Prostate gland (tissue), 2 donors: ENCODE results near the gene HOXA4. TPM values are rescaled to one million over a fixed set of nuclear protein-coding genes. Genes with fewer than 3 reads are reported as not detected.

ENCODE experiments used
- DNase-seq: peaks from one replicate; pipeline ENCODE4 v3.0.0-alpha.2; 2019; ENCODE audit warnings: low spot score
- H3K27ac ChIP-seq, 2 donors: fragments of 200-600 bp; sonication (generic); 2 replicates each; pipeline ENCODE4 v1.5.1; 2017 to 2019
- H3K27me3 ChIP-seq: fragments of 200-600 bp; sonication (generic); replicated peaks from 2 replicates; pipeline ENCODE4 v1.5.1; 2019; ENCODE audit not compliant: insufficient read depth
- H3K36me3 ChIP-seq, 2 donors: fragments of 200-600 bp; sonication (generic); 1 replicate in 1 of 2; 2 replicates in 1 of 2; pipeline versions ENCODE4 v1.5.1 to v1.8.1; 2017 to 2019
- H3K4me1 ChIP-seq: fragments of 200-600 bp; sonication (generic); replicated peaks from 2 replicates; pipeline ENCODE4 v1.5.1; 2019
- H3K4me3 ChIP-seq, 2 donors: fragments of 200-600 bp; sonication (generic); 2 replicates each; pipeline ENCODE4 v1.5.1; 2017 to 2019
- H3K9me3 ChIP-seq: fragments of 200-600 bp; sonication (generic); 2 replicates; pipeline ENCODE4 v1.5.1; 2017
- POLR2A ChIP-seq: fragments of 450-650 bp; IDR thresholded peaks from one replicate; pipeline ENCODE4 v1.6.1; 2016; ENCODE audit warnings: antibody characterized with exemption, mild to moderate bottlenecking
- POLR2AphosphoS5 ChIP-seq: sonication (generic); formaldehyde crosslinking; IDR thresholded peaks from one replicate; pipeline ENCODE4 v1.6.1; 2017; ENCODE audit warnings: antibody characterized with exemption
- WGBS: methylation state at CpG from one replicate; pipeline ENCODE4 v1.1.5; 2018; 5-methylcytosine and 5-hydroxymethylcytosine counted together
- intact Hi-C: fragments of 100-400 bp; cut with DNase I; formaldehyde crosslinking; loops from one replicate; pipeline ENCODE4 v1.14.2; 2022
- total RNA-seq, 2 donors: library from RNA; depleted of rRNA; stranded (reverse); fragments of >200 nt; gene quantifications; one replicate each; pipeline ENCODE4 v1.1.0, GENCODE V29; 2016
- TF ChIP-seq, protein P1 (sequence below), 4 experiments: fragments of 200-600 bp in 2 of 4; fragments of 450-650 bp in 2 of 4; sonication (generic) in 2 of 4; IDR thresholded peaks; 1 replicate in 3 of 4; 2 replicates in 1 of 4; pipeline ENCODE4 v1.5.1; 2016 to 2019; ENCODE audit warnings: antibody characterized with exemption in 4 of 4, mild to moderate bottlenecking in 2 of 4, moderate library complexity in 2 of 4

Gene HOXA4
- total RNA-seq, 2 donors from 2014 or later, result 1.4 to 1.8 TPM

DNA sequence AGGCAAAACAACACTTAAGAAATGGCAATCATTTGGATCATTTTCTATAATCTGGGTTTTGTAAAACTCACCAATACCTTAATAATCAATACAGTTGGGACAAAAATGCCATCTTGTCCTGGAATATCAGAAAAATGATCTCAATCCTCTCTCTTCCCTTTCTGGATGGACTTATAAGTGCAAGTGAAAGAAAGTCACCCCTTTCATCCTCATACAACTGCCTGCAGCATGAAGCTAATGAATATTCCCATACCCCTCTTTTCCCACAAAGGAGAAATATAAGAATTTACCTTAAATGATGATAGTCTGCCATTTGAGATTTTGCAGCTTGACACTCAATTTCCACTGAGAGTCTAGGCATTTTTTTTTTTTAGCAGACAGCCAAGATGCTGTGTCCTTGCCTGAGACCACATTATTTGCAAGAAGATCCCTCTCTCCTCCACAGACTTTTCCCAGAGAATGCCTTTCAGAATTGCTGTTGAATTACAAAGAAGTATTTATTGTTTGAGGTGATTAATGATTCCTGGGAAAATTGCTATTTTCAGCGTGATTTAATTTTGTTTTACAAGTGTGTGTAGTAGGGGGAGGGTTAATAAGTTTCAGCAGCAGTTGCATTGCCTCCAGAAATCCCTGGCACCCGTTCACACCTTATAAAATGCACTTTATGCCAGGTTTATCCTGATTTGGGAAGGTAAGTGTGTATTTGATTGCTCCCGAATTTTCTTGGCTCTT lies 3.8 kb downstream of the HOXA4 start:
- TF ChIP-seq POLR2AphosphoS5, result no peak
- no peak for TF ChIP-seq POLR2A
- TF ChIP-seq, protein P1, sequence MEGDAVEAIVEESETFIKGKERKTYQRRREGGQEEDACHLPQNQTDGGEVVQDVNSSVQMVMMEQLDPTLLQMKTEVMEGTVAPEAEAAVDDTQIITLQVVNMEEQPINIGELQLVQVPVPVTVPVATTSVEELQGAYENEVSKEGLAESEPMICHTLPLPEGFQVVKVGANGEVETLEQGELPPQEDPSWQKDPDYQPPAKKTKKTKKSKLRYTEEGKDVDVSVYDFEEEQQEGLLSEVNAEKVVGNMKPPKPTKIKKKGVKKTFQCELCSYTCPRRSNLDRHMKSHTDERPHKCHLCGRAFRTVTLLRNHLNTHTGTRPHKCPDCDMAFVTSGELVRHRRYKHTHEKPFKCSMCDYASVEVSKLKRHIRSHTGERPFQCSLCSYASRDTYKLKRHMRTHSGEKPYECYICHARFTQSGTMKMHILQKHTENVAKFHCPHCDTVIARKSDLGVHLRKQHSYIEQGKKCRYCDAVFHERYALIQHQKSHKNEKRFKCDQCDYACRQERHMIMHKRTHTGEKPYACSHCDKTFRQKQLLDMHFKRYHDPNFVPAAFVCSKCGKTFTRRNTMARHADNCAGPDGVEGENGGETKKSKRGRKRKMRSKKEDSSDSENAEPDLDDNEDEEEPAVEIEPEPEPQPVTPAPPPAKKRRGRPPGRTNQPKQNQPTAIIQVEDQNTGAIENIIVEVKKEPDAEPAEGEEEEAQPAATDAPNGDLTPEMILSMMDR (IDR thresholded peaks at IDR 0.05), result no peak
- Histone ChIP-seq H3K27ac (no peak overlapping the region), H3K27me3 (no peaks in the 10 kb centered on the region), H3K9me3 (no peaks in the 10 kb centered on the region), H3K4me1 (peaks cover 6% of the 10 kb centered on the region), H3K36me3 (no peaks in the 10 kb centered on the region), H3K4me3 (no peak overlapping the region)
- intact Hi-C loops, result no loop called here
- DNase-seq, result no peak
- WGBS, result 27% methylated on average over 3 of the region's 3 CpGs

- WGBS, result 65% methylated on average over 5 of the region's 5 CpGs
- Histone ChIP-seq H3K4me1 (peaks cover 3% of the 10 kb centered on the region), H3K4me3 (no peak overlapping the region), H3K27me3 (no peaks in the 10 kb centered on the region), H3K36me3 (no peaks in the 10 kb centered on the region), H3K27ac (no peak overlapping the region), H3K9me3 (no peaks in the 10 kb centered on the region)
- TF ChIP-seq POLR2AphosphoS5, result no peak
- TF ChIP-seq, protein P1 (IDR thresholded peaks at IDR 0.05), result no peak
- TF ChIP-seq POLR2A, result no peak
- DNase-seq, result no peak
- intact Hi-C loops, result no loop called here
Observed at GRCh38 chr7:27125986-27126394, 4.6 kb downstream of the HOXA4 start.

DNA sequence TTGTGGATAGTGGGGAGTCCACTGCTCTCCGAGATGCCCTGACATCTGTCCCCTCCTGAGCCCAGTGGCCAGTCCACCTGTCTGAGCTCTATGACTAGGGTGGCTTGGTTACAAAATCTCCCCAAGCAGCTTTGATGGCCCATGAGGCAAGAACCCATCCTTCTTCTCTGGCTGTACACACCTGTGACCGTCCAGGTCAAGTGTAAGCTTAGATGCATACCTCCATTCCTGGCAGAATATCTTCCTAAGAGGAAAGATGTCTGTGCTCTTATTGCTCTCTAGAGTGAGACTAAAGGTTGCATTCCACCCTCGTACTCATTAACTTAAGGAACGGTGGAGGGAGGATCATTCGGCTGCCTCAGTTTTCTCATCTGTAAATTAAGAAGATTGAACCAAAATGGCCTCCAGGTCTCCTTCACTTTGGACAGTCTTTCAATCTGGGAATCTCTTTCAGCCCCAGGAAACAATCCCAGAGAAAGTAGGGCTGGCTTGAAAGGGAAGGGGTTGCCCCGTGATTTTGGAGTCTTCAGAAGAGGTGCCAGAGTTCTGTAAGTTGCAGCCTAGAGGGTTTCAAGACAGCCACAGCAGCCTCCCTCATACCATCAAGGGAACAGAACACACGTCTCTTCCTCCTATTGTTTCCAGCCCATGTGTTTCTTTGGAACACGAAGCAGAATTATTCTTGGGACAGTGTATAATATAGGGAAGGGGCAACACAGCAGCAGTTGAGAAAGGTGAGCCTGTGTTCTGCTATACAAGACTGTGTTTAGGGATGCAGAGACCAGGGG lies 5.5 kb downstream of the HOXA4 start:
- H3K27ac ChIP-seq, result no peak overlapping the region
- DNase-seq, result no peak
- no peaks in the 10 kb centered on the region for H3K27me3 ChIP-seq
- intact Hi-C loops, result no loop called here
- peaks cover 3% of the 10 kb centered on the region for H3K4me1 ChIP-seq
- TF ChIP-seq, protein P1 (IDR thresholded peaks at IDR 0.05), result no peak
- TF ChIP-seq POLR2AphosphoS5 (no peak), POLR2A (no peak)
- no peak overlapping the region for H3K4me3 ChIP-seq
- 86% methylated on average over 8 of the region's 8 CpGs for WGBS
- no peaks in the 10 kb centered on the region for H3K36me3 ChIP-seq
- H3K9me3 ChIP-seq, result no peaks in the 10 kb centered on the region

DNA sequence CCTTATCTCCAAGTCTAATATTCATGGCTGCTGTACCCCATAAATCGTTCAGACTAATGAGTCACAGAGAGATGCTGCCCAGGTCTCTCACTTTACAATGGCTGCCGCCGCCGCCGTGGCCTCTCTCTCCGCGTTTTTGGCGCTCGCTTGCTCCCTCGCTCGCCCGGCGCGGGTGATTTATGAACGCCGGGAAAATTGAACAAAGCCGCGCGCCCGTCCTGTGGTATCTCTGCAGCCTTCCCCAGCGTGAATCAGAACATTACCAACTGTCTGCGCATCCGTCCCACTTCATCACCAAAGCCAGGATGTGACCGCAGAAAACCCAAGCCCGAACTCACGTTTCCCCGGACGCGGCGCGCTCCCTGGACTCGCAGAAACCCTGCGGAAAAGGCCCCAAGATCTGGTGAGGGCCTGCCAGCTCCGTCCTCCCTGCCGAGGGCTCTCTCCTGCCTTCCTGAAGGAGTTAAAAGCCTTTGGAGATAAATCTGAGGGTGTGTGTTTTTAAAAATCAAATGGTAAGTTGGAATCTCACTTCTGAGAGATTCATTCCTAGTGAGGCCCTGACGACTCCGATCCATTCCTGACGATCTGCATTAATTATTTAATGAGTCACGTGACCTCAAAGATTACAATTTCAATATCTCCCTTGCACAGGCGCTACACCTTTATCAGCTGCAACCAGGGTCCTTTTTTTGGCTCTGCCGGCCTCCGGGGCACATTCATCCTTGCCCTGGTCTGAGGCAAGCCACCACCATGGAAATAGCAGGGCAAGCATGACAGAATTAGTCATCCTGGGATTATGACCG lies 6.3 kb downstream of the HOXA4 start:
- Histone ChIP-seq H3K36me3 (no peaks in the 10 kb centered on the region), H3K27ac (no peak overlapping the region), H3K4me3 (no peak overlapping the region), H3K27me3 (no peaks in the 10 kb centered on the region), H3K4me1 (no peaks in the 10 kb centered on the region), H3K9me3 (no peaks in the 10 kb centered on the region)
- DNase-seq, result no peak
- no peak for TF ChIP-seq POLR2A
- TF ChIP-seq, protein P1 (IDR thresholded peaks at IDR 0.05), result no peak
- TF ChIP-seq POLR2AphosphoS5, result no peak
- WGBS, result 86% methylated on average over 43 of the region's 43 CpGs
- intact Hi-C loops, result no loop called here
